Smooth muscle cell (in vitro differentiated cells): ENCODE results near the gene RALBP1. TPM values are rescaled to one million over a fixed set of nuclear protein-coding genes. Genes with fewer than 3 reads are reported as not detected.

Experiments used
- DNase-seq: peaks from one replicate; lab custom pipeline; 2025; ENCODE audit not compliant: unreplicated experiment; lab: John Stamatoyannopoulos, UW
- H2AFZ ChIP-seq: fragments of 200-600 bp; sonication (generic); 2 replicates; pipeline ENCODE4 v1.6.0; 2016; ENCODE audit warnings: antibody characterized with exemption, low read depth, mild to moderate bottlenecking
- H3F3A ChIP-seq: fragments of 200-600 bp; sonication (generic); 2 replicates; pipeline ENCODE4 v1.6.0; 2017; ENCODE audit warnings: antibody characterized with exemption, low read depth
- H3K27ac ChIP-seq: fragments of 200-600 bp; sonication (generic); 2 replicates; pipeline ENCODE4 v1.5.1; 2016; ENCODE audit warnings: low read depth, mild to moderate bottlenecking
- H3K27me3 ChIP-seq: fragments of 200-600 bp; sonication (generic); 2 replicates; pipeline ENCODE4 v1.6.1; 2016; ENCODE audit warnings: low read depth, mild to moderate bottlenecking
- H3K36me3 ChIP-seq: fragments of 200-600 bp; sonication (generic); 2 replicates; pipeline ENCODE4 v1.5.1; 2016; ENCODE audit warnings: low read depth
- H3K4me1 ChIP-seq: fragments of 200-600 bp; sonication (generic); 2 replicates; pipeline ENCODE4 v1.5.1; 2016; ENCODE audit warnings: low read depth
- H3K4me2 ChIP-seq: fragments of 200-600 bp; sonication (generic); 2 replicates; pipeline ENCODE4 v1.6.0; 2016; ENCODE audit warnings: mild to moderate bottlenecking
- H3K4me3 ChIP-seq: fragments of 200-600 bp; sonication (generic); 2 replicates; pipeline ENCODE4 v1.5.1; 2016; ENCODE audit warnings: mild to moderate bottlenecking
- H3K79me2 ChIP-seq: fragments of 200-600 bp; sonication (generic); 2 replicates; pipeline ENCODE4 v1.6.0; 2016; ENCODE audit warnings: low read depth, mild to moderate bottlenecking
- H3K9ac ChIP-seq: fragments of 200-600 bp; sonication (generic); 2 replicates; pipeline ENCODE4 v1.6.0; 2016; ENCODE audit warnings: low read depth
- H3K9me3 ChIP-seq: fragments of 200-600 bp; sonication (generic); replicated peaks from 2 replicates; pipeline ENCODE4 v1.5.1; 2016; ENCODE audit warnings: low read depth
- H4K20me1 ChIP-seq: fragments of 200-600 bp; sonication (generic); 2 replicates; pipeline ENCODE4 v1.6.0; 2016; ENCODE audit warnings: low read depth
- WGBS: methylation state at CpG from one replicate; pipeline ENCODE4 v1.1.7; 2016; ENCODE audit warnings: low lambda C conversion rate; 5-methylcytosine and 5-hydroxymethylcytosine counted together
- polyA plus RNA-seq: library from polyadenylated mRNA; unstranded; fragments of >200 nt; fragmentation: Nextera tagmentation; extraction: Ambion mirVana; gene quantifications from 2 replicates; pipeline ENCODE4 v1.2.1, GENCODE V29; 2016
- total RNA-seq: library from RNA; depleted of rRNA; stranded (reverse); fragments of >200 nt; gene quantifications from 2 replicates; pipeline ENCODE4 v1.2.3, GENCODE V29; 2014
- TF ChIP-seq, protein P1 (sequence below): fragments of 200-600 bp; sonication (generic); IDR thresholded peaks from 2 replicates; pipeline ENCODE4 v1.5.1; 2017; ENCODE audit warnings: borderline replicate concordance, mild to moderate bottlenecking, antibody characterized with exemption; ENCODE audit not compliant: insufficient read depth, poor library complexity, severe bottlenecking

RALBP1 gene
- total and polyA plus RNA-seq, 2 experiments from 2014 or later = 33.3 to 33.6 TPM

DNA sequence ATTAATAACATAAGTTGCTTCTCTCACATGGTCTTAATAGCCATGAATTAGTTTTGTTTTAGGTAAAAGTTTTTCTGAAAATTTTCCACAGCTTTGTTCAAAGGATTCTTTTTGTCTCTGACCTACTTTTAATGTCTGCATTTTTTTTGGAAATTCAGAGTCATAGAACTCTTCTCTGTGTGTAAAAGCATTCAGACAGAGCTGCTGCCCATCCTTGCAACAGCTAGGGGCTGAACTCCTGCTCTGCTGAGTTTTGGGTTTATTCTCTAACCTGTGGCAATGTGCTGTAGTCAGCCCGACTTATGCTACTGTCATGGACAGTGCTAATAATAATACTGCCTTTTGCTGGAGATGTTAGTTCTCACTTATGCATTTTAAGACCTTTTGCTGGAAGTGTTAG, 44.1 kb downstream of the RALBP1 start:
- Histone ChIP-seq H3F3A (no peaks in the 10 kb centered on the region), H3K4me2 (no peak overlapping the region), H3K27me3 (no peaks in the 10 kb centered on the region), H3K4me1 (no peaks in the 10 kb centered on the region), H3K9ac (no peak overlapping the region), H3K4me3 (no peak overlapping the region), H3K27ac (no peak overlapping the region), H4K20me1 (peaks cover 23% of the 10 kb centered on the region), H3K9me3 (no peaks in the 10 kb centered on the region), H2AFZ (no peak overlapping the region), H3K36me3 (no peaks in the 10 kb centered on the region), H3K79me2 (peaks cover 10% of the 10 kb centered on the region)
- TF ChIP-seq, protein P1, sequence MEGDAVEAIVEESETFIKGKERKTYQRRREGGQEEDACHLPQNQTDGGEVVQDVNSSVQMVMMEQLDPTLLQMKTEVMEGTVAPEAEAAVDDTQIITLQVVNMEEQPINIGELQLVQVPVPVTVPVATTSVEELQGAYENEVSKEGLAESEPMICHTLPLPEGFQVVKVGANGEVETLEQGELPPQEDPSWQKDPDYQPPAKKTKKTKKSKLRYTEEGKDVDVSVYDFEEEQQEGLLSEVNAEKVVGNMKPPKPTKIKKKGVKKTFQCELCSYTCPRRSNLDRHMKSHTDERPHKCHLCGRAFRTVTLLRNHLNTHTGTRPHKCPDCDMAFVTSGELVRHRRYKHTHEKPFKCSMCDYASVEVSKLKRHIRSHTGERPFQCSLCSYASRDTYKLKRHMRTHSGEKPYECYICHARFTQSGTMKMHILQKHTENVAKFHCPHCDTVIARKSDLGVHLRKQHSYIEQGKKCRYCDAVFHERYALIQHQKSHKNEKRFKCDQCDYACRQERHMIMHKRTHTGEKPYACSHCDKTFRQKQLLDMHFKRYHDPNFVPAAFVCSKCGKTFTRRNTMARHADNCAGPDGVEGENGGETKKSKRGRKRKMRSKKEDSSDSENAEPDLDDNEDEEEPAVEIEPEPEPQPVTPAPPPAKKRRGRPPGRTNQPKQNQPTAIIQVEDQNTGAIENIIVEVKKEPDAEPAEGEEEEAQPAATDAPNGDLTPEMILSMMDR = no peak
- DNase-seq = no peak
- WGBS = 79% methylated on average over 1 of the region's 1 CpG

DNA sequence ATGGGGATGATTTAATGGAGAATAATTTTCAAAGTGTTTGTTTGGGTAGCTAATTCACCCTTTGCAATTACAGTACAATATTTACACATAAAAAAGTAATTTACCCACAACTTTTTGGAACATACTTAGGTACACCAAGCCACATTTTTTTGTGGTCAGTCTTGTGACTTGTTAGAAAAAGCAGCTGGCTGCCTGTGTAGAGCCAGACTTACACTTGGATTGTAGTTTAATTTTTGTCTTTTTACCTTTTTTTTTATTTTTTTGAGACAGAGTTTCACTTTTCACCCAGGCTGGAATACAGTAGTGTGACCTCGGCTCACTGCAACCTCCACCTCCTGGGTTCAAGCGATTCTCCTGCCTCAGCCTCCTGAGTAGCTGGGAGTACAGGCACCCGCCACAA, 45.4 kb downstream of the RALBP1 start:
- Histone ChIP-seq H3F3A (no peaks in the 10 kb centered on the region), H3K79me2 (peaks cover 10% of the 10 kb centered on the region), H3K36me3 (no peaks in the 10 kb centered on the region), H3K9ac (no peak overlapping the region), H3K27me3 (no peaks in the 10 kb centered on the region), H3K27ac (no peak overlapping the region), H4K20me1 (peaks cover 14% of the 10 kb centered on the region), H3K4me3 (no peak overlapping the region), H3K9me3 (no peaks in the 10 kb centered on the region), H2AFZ (no peak overlapping the region), H3K4me2 (no peak overlapping the region), H3K4me1 (no peaks in the 10 kb centered on the region)
- DNase-seq = no peak
- WGBS = 93% methylated on average over 3 of the region's 3 CpGs
- TF ChIP-seq, protein P1 = no peak

DNA sequence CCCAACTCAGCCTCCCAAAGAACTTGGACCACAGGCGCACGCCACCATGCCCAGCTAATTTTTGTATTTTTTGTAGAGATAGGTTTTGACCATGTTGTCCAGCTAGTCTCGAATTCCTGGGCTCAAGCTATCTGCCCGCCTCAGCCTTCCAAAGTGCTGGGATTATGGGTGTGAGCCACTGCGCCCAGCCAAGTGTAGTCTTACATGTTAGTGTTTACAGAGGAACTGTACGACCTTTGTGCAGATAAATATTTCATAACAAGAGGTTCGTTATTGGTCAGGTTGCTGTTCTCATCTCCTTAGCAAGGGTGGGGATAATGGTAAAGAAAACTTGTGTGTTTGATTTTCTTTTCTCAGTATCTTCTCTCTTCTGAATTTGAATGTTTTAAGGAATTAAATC, 46.5 kb downstream of the RALBP1 start:
- Histone ChIP-seq H3F3A (no peaks in the 10 kb centered on the region), H3K79me2 (peaks cover 8% of the 10 kb centered on the region), H3K36me3 (peaks cover under 1% of the 10 kb centered on the region), H3K27me3 (no peaks in the 10 kb centered on the region), H3K27ac (no peak overlapping the region), H3K9me3 (no peaks in the 10 kb centered on the region), H3K4me2 (no peak overlapping the region), H4K20me1 (peaks cover 3% of the 10 kb centered on the region), H3K4me1 (no peaks in the 10 kb centered on the region), H3K4me3 (no peak overlapping the region), H3K9ac (no peak overlapping the region), H2AFZ (no peak overlapping the region)
- DNase-seq = no peak
- TF ChIP-seq, protein P1 = no peak
- WGBS = 99% methylated on average over 7 of the region's 7 CpGs

DNA sequence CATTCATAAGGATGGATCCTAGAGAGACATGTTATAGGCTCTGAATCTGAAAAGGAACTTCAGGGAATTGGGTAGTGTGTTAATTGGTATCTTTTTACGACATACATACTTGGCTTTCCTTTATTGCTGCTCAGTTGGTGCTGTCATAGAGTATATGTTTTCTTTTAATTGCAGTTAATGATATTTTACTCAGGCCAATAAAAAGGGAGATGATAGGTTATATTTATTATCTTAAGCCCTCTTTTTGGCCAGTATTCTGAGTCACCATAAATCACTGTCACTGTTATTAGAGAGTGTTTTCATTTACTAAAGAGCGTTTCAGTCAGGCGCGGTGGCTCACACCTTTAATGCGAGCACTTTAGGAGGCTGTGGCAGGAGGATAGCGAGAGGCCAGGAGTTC, 47.6 kb downstream of the RALBP1 start:
- H3K36me3 ChIP-seq = peaks cover 9% of the 10 kb centered on the region

More for the DNA sequence above, 47.6 kb downstream of the RALBP1 start:
- Histone ChIP-seq H3K27me3 (no peaks in the 10 kb centered on the region), H3K4me2 (no peak overlapping the region), H3F3A (no peaks in the 10 kb centered on the region), H3K27ac (no peak overlapping the region), H3K9me3 (no peaks in the 10 kb centered on the region), H3K9ac (no peak overlapping the region), H4K20me1 (no peaks in the 10 kb centered on the region), H3K79me2 (peaks cover 6% of the 10 kb centered on the region), H3K4me3 (no peak overlapping the region), H3K4me1 (no peaks in the 10 kb centered on the region), H2AFZ (no peak overlapping the region)
- no peak for DNase-seq
- TF ChIP-seq, protein P1 = no peak
- 92% methylated on average over 6 of the region's 6 CpGs for WGBS
